ENCODE results near the gene LUZP4.

DNA sequence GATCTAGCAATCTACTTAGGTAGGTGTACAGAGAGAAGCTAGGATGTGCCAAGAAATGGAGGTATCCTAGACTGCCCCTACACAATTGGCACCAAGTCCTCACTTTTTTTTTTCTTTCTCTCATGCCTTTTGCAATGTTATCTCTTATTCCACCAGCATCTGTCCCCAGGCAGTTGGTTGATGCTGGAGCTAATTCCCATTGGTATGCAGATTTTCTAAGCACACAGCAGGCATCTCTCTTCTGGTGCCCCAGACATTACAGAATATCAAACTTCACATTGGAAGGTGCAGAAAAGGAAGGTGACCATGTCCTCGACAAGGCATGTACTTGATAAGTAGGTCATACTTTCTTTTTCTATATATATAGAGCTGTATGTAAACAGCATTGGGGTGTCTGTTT, 21.6 kb downstream of the LUZP4 start:
- TF ChIP-seq CTCF (IDR thresholded peaks at IDR 0.05) (no peak), POLR2A (IDR thresholded peaks at IDR 0.05) (no peak)
